Smooth muscle cell (in vitro differentiated cells): ENCODE results near the gene UBXN2A. TPM values are rescaled to one million over a fixed set of nuclear protein-coding genes. Genes with fewer than 3 reads are reported as not detected.
"Not testable (repeated sequence)": the region's sequence is repeated elsewhere in the genome, so short reads cannot be mapped to it uniquely, and the experiment has no call there.

Experiments
- DNase-seq: peaks from one replicate; lab custom pipeline; 2025; ENCODE audit not compliant: unreplicated experiment; lab: John Stamatoyannopoulos, UW
- H2AFZ ChIP-seq: fragments of 200-600 bp; sonication (generic); 2 replicates; pipeline ENCODE4 v1.6.0; 2016; ENCODE audit warnings: antibody characterized with exemption, low read depth, mild to moderate bottlenecking
- H3F3A ChIP-seq: fragments of 200-600 bp; sonication (generic); 2 replicates; pipeline ENCODE4 v1.6.0; 2017; ENCODE audit warnings: antibody characterized with exemption, low read depth
- H3K27ac ChIP-seq: fragments of 200-600 bp; sonication (generic); 2 replicates; pipeline ENCODE4 v1.5.1; 2016; ENCODE audit warnings: low read depth, mild to moderate bottlenecking
- H3K27me3 ChIP-seq: fragments of 200-600 bp; sonication (generic); 2 replicates; pipeline ENCODE4 v1.6.1; 2016; ENCODE audit warnings: low read depth, mild to moderate bottlenecking
- H3K36me3 ChIP-seq: fragments of 200-600 bp; sonication (generic); 2 replicates; pipeline ENCODE4 v1.5.1; 2016; ENCODE audit warnings: low read depth
- H3K4me1 ChIP-seq: fragments of 200-600 bp; sonication (generic); 2 replicates; pipeline ENCODE4 v1.5.1; 2016; ENCODE audit warnings: low read depth
- H3K4me2 ChIP-seq: fragments of 200-600 bp; sonication (generic); 2 replicates; pipeline ENCODE4 v1.6.0; 2016; ENCODE audit warnings: mild to moderate bottlenecking
- H3K4me3 ChIP-seq: fragments of 200-600 bp; sonication (generic); 2 replicates; pipeline ENCODE4 v1.5.1; 2016; ENCODE audit warnings: mild to moderate bottlenecking
- H3K79me2 ChIP-seq: fragments of 200-600 bp; sonication (generic); 2 replicates; pipeline ENCODE4 v1.6.0; 2016; ENCODE audit warnings: low read depth, mild to moderate bottlenecking
- H3K9ac ChIP-seq: fragments of 200-600 bp; sonication (generic); 2 replicates; pipeline ENCODE4 v1.6.0; 2016; ENCODE audit warnings: low read depth
- H3K9me3 ChIP-seq: fragments of 200-600 bp; sonication (generic); replicated peaks from 2 replicates; pipeline ENCODE4 v1.5.1; 2016; ENCODE audit warnings: low read depth
- H4K20me1 ChIP-seq: fragments of 200-600 bp; sonication (generic); 2 replicates; pipeline ENCODE4 v1.6.0; 2016; ENCODE audit warnings: low read depth
- WGBS: methylation state at CpG from one replicate; pipeline ENCODE4 v1.1.7; 2016; ENCODE audit warnings: low lambda C conversion rate; 5-methylcytosine and 5-hydroxymethylcytosine counted together
- polyA plus RNA-seq: library from polyadenylated mRNA; unstranded; fragments of >200 nt; fragmentation: Nextera tagmentation; extraction: Ambion mirVana; gene quantifications from 2 replicates; pipeline ENCODE4 v1.2.1, GENCODE V29; 2016
- total RNA-seq: library from RNA; depleted of rRNA; stranded (reverse); fragments of >200 nt; gene quantifications from 2 replicates; pipeline ENCODE4 v1.2.3, GENCODE V29; 2014
- TF ChIP-seq, protein P1 (sequence below): fragments of 200-600 bp; sonication (generic); IDR thresholded peaks from 2 replicates; pipeline ENCODE4 v1.5.1; 2017; ENCODE audit warnings: borderline replicate concordance, mild to moderate bottlenecking, antibody characterized with exemption; ENCODE audit not compliant: insufficient read depth, poor library complexity, severe bottlenecking

Gene UBXN2A
- total and polyA plus RNA-seq, 2 experiments from 2014 or later: 15.5 to 21.6 TPM

DNA sequence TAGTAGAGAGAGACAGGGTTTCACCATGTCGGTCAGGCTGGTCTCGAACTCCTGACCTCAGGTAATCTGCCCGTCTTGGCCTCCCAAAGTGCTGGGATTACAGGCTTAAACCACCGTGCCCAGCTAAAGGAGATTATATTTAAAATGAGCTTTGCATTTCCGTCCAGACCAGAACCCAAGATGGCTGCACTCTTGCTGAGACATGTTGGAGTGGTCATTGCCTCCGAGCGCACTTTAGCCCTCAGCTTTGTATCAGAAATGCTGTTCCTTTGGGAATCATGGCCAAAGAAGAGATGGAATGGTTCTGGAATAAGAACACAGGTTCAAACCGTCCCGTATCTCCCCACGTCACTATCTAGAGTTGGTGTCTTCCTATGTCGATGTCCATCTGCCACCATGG is 3.4 kb downstream of the UBXN2A start:
- TF ChIP-seq, protein P1, sequence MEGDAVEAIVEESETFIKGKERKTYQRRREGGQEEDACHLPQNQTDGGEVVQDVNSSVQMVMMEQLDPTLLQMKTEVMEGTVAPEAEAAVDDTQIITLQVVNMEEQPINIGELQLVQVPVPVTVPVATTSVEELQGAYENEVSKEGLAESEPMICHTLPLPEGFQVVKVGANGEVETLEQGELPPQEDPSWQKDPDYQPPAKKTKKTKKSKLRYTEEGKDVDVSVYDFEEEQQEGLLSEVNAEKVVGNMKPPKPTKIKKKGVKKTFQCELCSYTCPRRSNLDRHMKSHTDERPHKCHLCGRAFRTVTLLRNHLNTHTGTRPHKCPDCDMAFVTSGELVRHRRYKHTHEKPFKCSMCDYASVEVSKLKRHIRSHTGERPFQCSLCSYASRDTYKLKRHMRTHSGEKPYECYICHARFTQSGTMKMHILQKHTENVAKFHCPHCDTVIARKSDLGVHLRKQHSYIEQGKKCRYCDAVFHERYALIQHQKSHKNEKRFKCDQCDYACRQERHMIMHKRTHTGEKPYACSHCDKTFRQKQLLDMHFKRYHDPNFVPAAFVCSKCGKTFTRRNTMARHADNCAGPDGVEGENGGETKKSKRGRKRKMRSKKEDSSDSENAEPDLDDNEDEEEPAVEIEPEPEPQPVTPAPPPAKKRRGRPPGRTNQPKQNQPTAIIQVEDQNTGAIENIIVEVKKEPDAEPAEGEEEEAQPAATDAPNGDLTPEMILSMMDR: no peak
- Histone ChIP-seq H3K79me2 (peaks cover 77% of the 10 kb centered on the region), H3K27me3 (no peaks in the 10 kb centered on the region), H2AFZ (no peak overlapping the region), H3K9me3 (no peaks in the 10 kb centered on the region), H3K27ac (no peak overlapping the region), H4K20me1 (peaks cover 68% of the 10 kb centered on the region), H3F3A (no peaks in the 10 kb centered on the region), H3K36me3 (no peaks in the 10 kb centered on the region), H3K4me1 (peaks cover 19% of the 10 kb centered on the region), H3K4me2 (no peak overlapping the region), H3K4me3 (no peak overlapping the region), H3K9ac (no peak overlapping the region)
- no peak for DNase-seq
- 97% methylated on average over 11 of the region's 11 CpGs for WGBS

DNA sequence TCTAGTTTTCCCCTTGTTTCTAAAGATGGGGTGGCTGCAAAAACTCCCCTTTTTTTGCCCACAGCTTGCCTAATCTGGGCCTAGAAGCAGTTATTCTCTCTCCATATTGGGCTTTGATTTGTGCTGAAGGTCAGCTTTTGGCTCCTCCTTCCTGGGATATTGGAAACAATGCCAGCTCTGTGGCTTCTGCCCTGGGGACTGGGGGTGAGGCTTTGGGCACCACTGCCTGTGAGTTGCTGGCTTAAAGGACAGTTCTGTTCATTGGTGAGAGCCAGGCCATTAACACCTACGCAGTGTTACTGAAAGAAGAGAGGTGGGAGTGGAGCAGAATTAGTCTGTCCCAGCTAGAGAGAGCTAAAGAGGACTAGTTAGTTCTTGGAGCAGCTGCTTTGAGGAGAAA is 4.3 kb downstream of the UBXN2A start:
- H3K4me3 ChIP-seq: no peak overlapping the region
- peaks cover 69% of the 10 kb centered on the region for H4K20me1 ChIP-seq
- H3K79me2 ChIP-seq: peaks cover 82% of the 10 kb centered on the region
- H3K9me3 ChIP-seq: no peaks in the 10 kb centered on the region
- no peaks in the 10 kb centered on the region for H3K27me3 ChIP-seq
- WGBS: 82% methylated on average over 1 of the region's 1 CpG
- H3F3A ChIP-seq: no peaks in the 10 kb centered on the region
- H3K36me3 ChIP-seq: no peaks in the 10 kb centered on the region
- H3K4me2 ChIP-seq: peak overlapping the region; percentile 26
- no peak overlapping the region for H3K9ac ChIP-seq
- DNase-seq: no peak
- H3K27ac ChIP-seq: no peak overlapping the region
- H3K4me1 ChIP-seq: peaks cover 19% of the 10 kb centered on the region
- H2AFZ ChIP-seq: no peak overlapping the region
- TF ChIP-seq, protein P1: no peak

DNA sequence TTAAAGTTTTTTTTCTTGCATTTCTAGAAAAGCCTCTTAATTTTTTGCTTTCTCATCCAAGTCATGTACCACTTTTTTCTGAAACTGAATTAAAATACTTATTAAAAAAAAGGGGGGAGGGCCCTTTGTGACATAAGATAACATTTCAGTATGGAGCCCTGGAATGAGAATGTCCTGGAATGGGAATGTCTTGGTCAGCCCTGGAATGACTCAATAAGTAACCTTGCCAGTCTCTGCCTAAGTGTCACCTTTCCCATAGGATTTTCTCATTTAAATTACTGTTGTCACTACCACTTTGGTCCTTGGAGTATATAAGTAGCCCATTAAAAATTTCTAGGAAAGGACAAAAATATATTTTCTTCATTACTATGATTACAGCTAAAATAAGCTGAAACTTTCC is 4.7 kb downstream of the UBXN2A start:
- no peaks in the 10 kb centered on the region for H3F3A ChIP-seq
- no peak for DNase-seq
- H4K20me1 ChIP-seq: peaks cover 70% of the 10 kb centered on the region
- H3K4me1 ChIP-seq: peaks cover 19% of the 10 kb centered on the region
- H3K4me3 ChIP-seq: no peak overlapping the region
- H3K27ac ChIP-seq: no peak overlapping the region
- H3K4me2 ChIP-seq: peak overlapping the region; percentile 26
- H3K9me3 ChIP-seq: no peaks in the 10 kb centered on the region
- no peaks in the 10 kb centered on the region for H3K36me3 ChIP-seq
- H2AFZ ChIP-seq: no peak overlapping the region
- peaks cover 86% of the 10 kb centered on the region for H3K79me2 ChIP-seq
- TF ChIP-seq, protein P1: no peak
- no peaks in the 10 kb centered on the region for H3K27me3 ChIP-seq
- H3K9ac ChIP-seq: no peak overlapping the region

DNA sequence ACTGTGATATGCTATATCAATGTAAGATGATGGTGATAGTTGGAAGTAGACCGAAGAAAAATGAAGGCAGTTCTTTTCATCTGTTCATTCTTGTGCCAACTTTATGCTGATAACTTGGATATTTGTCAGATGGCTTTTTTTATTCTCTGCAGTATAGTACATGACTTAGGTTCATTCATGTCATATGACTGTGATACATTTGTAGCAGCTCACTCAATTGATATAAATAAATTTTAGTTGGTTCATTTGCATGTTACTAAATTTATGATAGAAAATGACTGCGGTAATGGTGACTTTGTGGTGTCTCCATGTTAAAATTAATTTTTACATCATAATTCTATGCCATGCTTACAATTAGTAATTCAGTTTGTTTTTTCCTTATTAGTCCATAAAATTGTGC is 7.1 kb downstream of the UBXN2A start:
- H3K79me2 ChIP-seq: peaks cover 89% of the 10 kb centered on the region
- H3K27me3 ChIP-seq: no peaks in the 10 kb centered on the region
- no peak overlapping the region for H3K4me2 ChIP-seq
- H3K4me1 ChIP-seq: peaks cover 11% of the 10 kb centered on the region
- H2AFZ ChIP-seq: no peak overlapping the region
- H3K36me3 ChIP-seq: no peaks in the 10 kb centered on the region
- peaks cover 81% of the 10 kb centered on the region for H4K20me1 ChIP-seq
- DNase-seq: no peak
- 97% methylated on average over 2 of the region's 2 CpGs for WGBS
- no peaks in the 10 kb centered on the region for H3K9me3 ChIP-seq
- no peaks in the 10 kb centered on the region for H3F3A ChIP-seq
- H3K9ac ChIP-seq: no peak overlapping the region
- TF ChIP-seq, protein P1: no peak
- no peak overlapping the region for H3K27ac ChIP-seq
- no peak overlapping the region for H3K4me3 ChIP-seq

DNA sequence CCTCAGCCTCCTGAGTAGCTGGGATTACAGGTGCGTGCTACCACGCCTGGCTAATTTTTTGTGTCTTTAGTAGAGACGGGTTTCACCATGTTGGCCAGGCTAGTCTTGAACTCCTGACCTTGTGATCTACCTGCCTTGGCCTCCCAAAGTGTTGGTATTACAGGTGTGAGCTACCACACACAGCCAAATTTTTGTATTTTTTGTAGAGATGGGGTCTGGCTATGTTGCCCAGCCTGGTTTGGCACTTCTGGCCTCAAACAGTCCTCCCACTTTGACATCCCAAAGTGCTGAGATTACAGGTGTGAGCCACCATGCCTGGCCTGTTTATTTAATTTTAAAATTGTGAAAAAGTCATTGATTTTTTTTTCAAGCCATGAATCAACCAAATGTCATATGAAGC is 12.3 kb downstream of the UBXN2A start:
- not testable (repeated sequence) for DNase-seq, H3K4me2 ChIP-seq, H3K4me1 ChIP-seq, H3K36me3 ChIP-seq, H2AFZ ChIP-seq, H3K9me3 ChIP-seq, H3K4me3 ChIP-seq, H3F3A ChIP-seq, H3K27ac ChIP-seq, H3K27me3 ChIP-seq, H3K9ac ChIP-seq
- WGBS: 99% methylated on average over 3 of the region's 3 CpGs
- peaks cover 79% of the 10 kb centered on the region for H3K79me2 ChIP-seq
- H4K20me1 ChIP-seq: peaks cover 83% of the 10 kb centered on the region
